Inflammatory macrophage treated with lipopolysaccharide for 1 hour (primary cell): Measurements from ENCODE around the gene SNAPC3.
A peak's percentile ranks its signal among the peaks of the same experiment; 100 is the strongest.
"Not testable (repeated sequence)": the region's sequence is repeated elsewhere in the genome, so short reads cannot be mapped to it uniquely, and the experiment has no call there.

ENCODE experiments used
- DNase-seq, 2 donors: peaks; one replicate each; pipeline ENCODE4 v3.0.0-alpha.2; 2020 to 2022

SNAPC3 gene

GRCh38 chr9:15423231-15423985 lies 732 bp downstream of the SNAPC3 start:
- DNase-seq = peak; percentile 22 to 35

- DNase-seq = no peak
Measured at GRCh38 chr9:15426019-15426418, 3.3 kb downstream of the SNAPC3 start.

- DNase-seq = peak; percentile 11 to 20
Measured at GRCh38 chr9:15427702-15428101, 5.0 kb downstream of the SNAPC3 start.

- peak in 1 of 2 donors; percentile 21 for DNase-seq
Measured at GRCh38 chr9:15430920-15431844, 8.5 kb downstream of the SNAPC3 start.

- peak; percentile 47 to 57 for DNase-seq
Measured at GRCh38 chr9:15433191-15433590, 10.5 kb downstream of the SNAPC3 start.

GRCh38 chr9:15433661-15434060 lies 11.0 kb downstream of the SNAPC3 start:
- no peak for DNase-seq

GRCh38 chr9:15438891-15439290 lies 16.2 kb downstream of the SNAPC3 start:
- DNase-seq = no peak

GRCh38 chr9:15441841-15442240 lies 19.2 kb downstream of the SNAPC3 start:
- DNase-seq = not testable (repeated sequence)

GRCh38 chr9:15442264-15442663 lies 19.6 kb downstream of the SNAPC3 start:
- DNase-seq = not testable (repeated sequence)

GRCh38 chr9:15444141-15444540 lies 21.5 kb downstream of the SNAPC3 start:
- DNase-seq = no peak

GRCh38 chr9:15453956-15454355 lies 31.3 kb downstream of the SNAPC3 start:
- DNase-seq = no peak

- no peak for DNase-seq
Measured at GRCh38 chr9:15461056-15461455, 38.4 kb downstream of the SNAPC3 start.

GRCh38 chr9:15461601-15462000 lies 38.9 kb downstream of the SNAPC3 start:
- no peak for DNase-seq

GRCh38 chr9:15468145-15468544 lies 45.5 kb downstream of the SNAPC3 start:
- DNase-seq = no peak

GRCh38 chr9:15469406-15469805 lies 46.7 kb downstream of the SNAPC3 start:
- DNase-seq = no peak

- DNase-seq = no peak
Measured at GRCh38 chr9:15469862-15470261, 47.2 kb downstream of the SNAPC3 start.

GRCh38 chr9:15475923-15476536 lies 53.4 kb downstream of the SNAPC3 start:
- DNase-seq = no peak

- no peak for DNase-seq
Measured at GRCh38 chr9:15480028-15480427, 57.4 kb downstream of the SNAPC3 start.

GRCh38 chr9:15482146-15482545 lies 59.5 kb downstream of the SNAPC3 start:
- no peak for DNase-seq

- no peak for DNase-seq
Measured at GRCh38 chr9:15484802-15485201, 62.1 kb downstream of the SNAPC3 start.

GRCh38 chr9:15485836-15486666 lies 63.4 kb downstream of the SNAPC3 start:
- peak in 1 of 2 donors; percentile 25 for DNase-seq

GRCh38 chr9:15491950-15492349 lies 69.3 kb downstream of the SNAPC3 start:
- DNase-seq = no peak
